Esophagus muscularis mucosa (tissue), 4 donors: ENCODE data around the gene GPR42. TPM values are rescaled to one million over a fixed set of nuclear protein-coding genes. Genes with fewer than 3 reads are reported as not detected.
"Not testable (repeated sequence)": the region's sequence is repeated elsewhere in the genome, so short reads cannot be mapped to it uniquely, and the experiment has no call there.

Experiments
- DNase-seq: peaks from one replicate; pipeline ENCODE4 v3.0.0-alpha.2; 2017; ENCODE audit errors: extremely low spot score
- H3K27ac ChIP-seq, 4 donors: fragments of 200-600 bp; sonication (generic); replicated peaks in 1 of 4; 1 replicate in 3 of 4; 2 replicates in 1 of 4; pipeline ENCODE4 v1.5.1; 2016 to 2019; ENCODE audit warnings: mild to moderate bottlenecking in 1 of 4
- H3K27me3 ChIP-seq, 4 donors: fragments of 200-600 bp; sonication (generic); one replicate each; pipeline versions ENCODE4 v1.5.1 to v1.6.0; 2016 to 2019
- H3K36me3 ChIP-seq, 4 donors: fragments of 200-600 bp; sonication (generic); one replicate each; pipeline ENCODE4 v1.5.1; 2016 to 2019
- H3K4me1 ChIP-seq, 4 donors: fragments of 200-600 bp; sonication (generic); one replicate each; pipeline ENCODE4 v1.5.1; 2016 to 2019
- H3K4me3 ChIP-seq, 4 donors: fragments of 200-600 bp; sonication (generic); 1 replicate in 2 of 4; 2 replicates in 2 of 4; pipeline ENCODE4 v1.5.1; 2016 to 2019; ENCODE audit warnings: mild to moderate bottlenecking in 4 of 4, moderate library complexity in 1 of 4
- H3K9me3 ChIP-seq, 4 donors: fragments of 200-600 bp; sonication (generic); 1 replicate in 3 of 4; 2 replicates in 1 of 4; pipeline ENCODE4 v1.5.1; 2016 to 2019
- CTCF ChIP-seq, 3 experiments: fragments of 200-600 bp in 2 of 3; fragments of 450-650 bp in 1 of 3; sonication (generic) in 2 of 3; IDR thresholded peaks; one replicate each; pipeline ENCODE4 v1.5.1; 2017 to 2019; ENCODE audit warnings: antibody characterized with exemption in 3 of 3, mild to moderate bottlenecking in 2 of 3, moderate library complexity in 1 of 3
- EP300 ChIP-seq: sonication (generic); formaldehyde crosslinking; IDR thresholded peaks from one replicate; pipeline ENCODE4 v1.6.1; 2017; ENCODE audit warnings: antibody characterized with exemption
- POLR2A ChIP-seq: fragments of 450-650 bp; IDR thresholded peaks from one replicate; pipeline ENCODE4 v1.6.1; 2017; ENCODE audit warnings: antibody characterized with exemption, moderate library complexity, mild to moderate bottlenecking, low read depth
- POLR2AphosphoS5 ChIP-seq, 2 donors: sonication (generic); formaldehyde crosslinking; IDR thresholded peaks; one replicate each; pipeline ENCODE4 v1.6.1; 2017; ENCODE audit warnings: antibody characterized with exemption in 2 of 2
- WGBS: methylation state at CpG from one replicate; pipeline ENCODE4 v1.1.5; 2018; 5-methylcytosine and 5-hydroxymethylcytosine counted together
- intact Hi-C: fragments of 100-400 bp; cut with DNase I; formaldehyde crosslinking; loops from one replicate; pipeline ENCODE4 v1.15.1; 2023
- total RNA-seq, 4 donors: library from RNA; depleted of rRNA; stranded (reverse); fragments of >200 nt; gene quantifications; one replicate each; pipeline versions ENCODE4 v1.1.0 to v1.2.1, GENCODE V29; 2016

GPR42 gene
- total RNA-seq, 4 donors from 2014 or later: 0.17 TPM; not detected in 3

GRCh38 chr19:35400773-35401100, 29.9 kb downstream of the GPR42 start:
- no peak overlapping the region for H3K27ac ChIP-seq
- WGBS: 90% methylated on average over 7 of the region's 7 CpGs
- no peaks in the 10 kb centered on the region for H3K9me3 ChIP-seq
- no peak for TF ChIP-seq CTCF (IDR thresholded peaks at IDR 0.05)
- no peak for TF ChIP-seq EP300
- no peak for TF ChIP-seq POLR2A
- TF ChIP-seq POLR2AphosphoS5 (IDR thresholded peaks at IDR 0.05): no peak
- intact Hi-C loops: no loop called here
- no peak overlapping the region for H3K4me3 ChIP-seq
- H3K4me1 ChIP-seq: no peaks in the 10 kb centered on the region
- peaks cover 0 to 18% (median 0%) of the 10 kb centered on the region in 4 donors for H3K27me3 ChIP-seq
- no peaks in the 10 kb centered on the region for H3K36me3 ChIP-seq
- no peak for DNase-seq

GRCh38 chr19:35401416-35401815, 30.5 kb downstream of the GPR42 start:
- intact Hi-C loops, H3K36me3 ChIP-seq, H3K27ac ChIP-seq, H3K9me3 ChIP-seq, DNase-seq, H3K4me1 ChIP-seq, H3K4me3 ChIP-seq: not testable (repeated sequence)
- peaks cover 0 to 18% (median 0%) of the 10 kb centered on the region in 4 donors for H3K27me3 ChIP-seq
- WGBS: 87% methylated on average over 9 of the region's 9 CpGs

- Histone ChIP-seq H3K27me3 (peaks cover 0 to 18% (median 0%) of the 10 kb centered on the region in 4 donors), H3K9me3 (no peaks in the 10 kb centered on the region), H3K4me1 (no peaks in the 10 kb centered on the region), H3K4me3 (no peak overlapping the region), H3K36me3 (no peaks in the 10 kb centered on the region), H3K27ac (no peak overlapping the region)
- intact Hi-C loops: no loop called here
- 84% methylated on average over 8 of the region's 8 CpGs for WGBS
- TF ChIP-seq POLR2A (no peak), EP300 (no peak), CTCF (IDR thresholded peaks at IDR 0.05) (no peak), POLR2AphosphoS5 (IDR thresholded peaks at IDR 0.05) (no peak)
- no peak for DNase-seq
Observed at GRCh38 chr19:35403116-35403760, 32.4 kb downstream of the GPR42 start.

GRCh38 chr19:35404879-35405622, 34.2 kb downstream of the GPR42 start:
- Histone ChIP-seq H3K4me3 (no peak overlapping the region), H3K27ac (no peak overlapping the region), H3K36me3 (no peaks in the 10 kb centered on the region), H3K27me3 (peaks cover 0 to 18% (median 0%) of the 10 kb centered on the region in 4 donors), H3K9me3 (no peaks in the 10 kb centered on the region), H3K4me1 (no peaks in the 10 kb centered on the region)
- TF ChIP-seq POLR2AphosphoS5 (IDR thresholded peaks at IDR 0.05): no peak
- no peak for TF ChIP-seq POLR2A
- TF ChIP-seq CTCF (IDR thresholded peaks at IDR 0.05): no peak
- no peak for TF ChIP-seq EP300
- no peak for DNase-seq
- intact Hi-C loops: no loop called here
- 63% methylated on average over 11 of the region's 11 CpGs for WGBS

GRCh38 chr19:35407619-35408018, 36.8 kb downstream of the GPR42 start:
- TF ChIP-seq EP300 (no peak), CTCF (IDR thresholded peaks at IDR 0.05) (no peak), POLR2A (no peak), POLR2AphosphoS5 (IDR thresholded peaks at IDR 0.05) (no peak)
- DNase-seq: no peak
- H3K9me3 ChIP-seq: no peaks in the 10 kb centered on the region
- peaks cover 0 to 25% (median 0%) of the 10 kb centered on the region in 4 donors for H3K27me3 ChIP-seq
- H3K27ac ChIP-seq: no peak overlapping the region
- WGBS: 74% methylated on average over 6 of the region's 6 CpGs
- H3K4me1 ChIP-seq: no peaks in the 10 kb centered on the region
- intact Hi-C loops: no loop called here
- H3K4me3 ChIP-seq: no peak overlapping the region
- H3K36me3 ChIP-seq: no peaks in the 10 kb centered on the region
